NCI-H1436 (cell line): Measurements from ENCODE around the gene WRAP73.

ENCODE experiments used
- DNase-seq: peaks from one replicate; lab custom pipeline; 2025; lab: John Stamatoyannopoulos, UW

WRAP73 gene

DNA sequence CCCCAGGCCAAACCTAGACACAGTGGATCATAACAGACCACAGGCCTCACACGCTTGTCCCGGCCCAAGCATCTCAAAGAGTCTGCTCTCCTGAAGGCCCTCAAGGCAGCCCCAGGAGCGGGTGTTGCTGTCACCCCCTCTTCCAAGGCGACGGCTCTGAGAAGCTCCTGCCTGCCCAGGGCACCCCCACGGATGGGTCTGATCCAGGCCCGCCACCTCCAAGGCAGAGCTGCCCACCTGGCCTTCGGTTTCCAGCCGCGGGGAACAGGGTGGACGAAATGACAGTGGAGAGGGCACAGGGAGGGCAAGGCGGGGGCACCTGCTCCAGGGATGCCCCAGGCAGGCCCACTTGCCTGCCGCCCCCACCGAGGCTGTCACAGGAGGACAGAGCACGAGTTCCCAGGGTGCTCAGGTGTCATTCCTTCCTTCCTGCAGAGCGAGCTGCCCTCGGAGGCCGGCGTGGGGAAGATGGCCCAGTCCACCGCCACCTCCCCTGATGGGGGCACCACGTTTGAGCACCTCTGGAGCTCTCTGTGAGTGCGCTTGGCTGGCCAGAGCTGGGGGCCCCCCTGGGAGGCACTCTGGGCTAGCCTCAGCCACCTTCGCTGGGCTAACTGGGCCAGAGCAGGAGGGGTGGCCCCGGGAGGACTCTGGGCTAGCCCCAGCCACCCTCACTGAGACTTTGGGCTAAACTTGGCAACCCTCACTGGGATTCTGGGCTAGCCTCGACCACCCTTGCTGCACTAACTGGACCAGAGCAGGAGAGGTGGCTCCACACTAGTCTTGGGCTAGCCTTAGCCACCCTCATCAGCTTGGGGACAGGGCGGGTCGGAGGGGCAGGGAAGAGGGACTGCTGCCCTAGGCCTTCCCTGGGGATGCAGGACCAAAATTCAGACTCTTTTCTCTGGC lies 32.2 kb upstream of the WRAP73 start:
- no peak for DNase-seq

DNA sequence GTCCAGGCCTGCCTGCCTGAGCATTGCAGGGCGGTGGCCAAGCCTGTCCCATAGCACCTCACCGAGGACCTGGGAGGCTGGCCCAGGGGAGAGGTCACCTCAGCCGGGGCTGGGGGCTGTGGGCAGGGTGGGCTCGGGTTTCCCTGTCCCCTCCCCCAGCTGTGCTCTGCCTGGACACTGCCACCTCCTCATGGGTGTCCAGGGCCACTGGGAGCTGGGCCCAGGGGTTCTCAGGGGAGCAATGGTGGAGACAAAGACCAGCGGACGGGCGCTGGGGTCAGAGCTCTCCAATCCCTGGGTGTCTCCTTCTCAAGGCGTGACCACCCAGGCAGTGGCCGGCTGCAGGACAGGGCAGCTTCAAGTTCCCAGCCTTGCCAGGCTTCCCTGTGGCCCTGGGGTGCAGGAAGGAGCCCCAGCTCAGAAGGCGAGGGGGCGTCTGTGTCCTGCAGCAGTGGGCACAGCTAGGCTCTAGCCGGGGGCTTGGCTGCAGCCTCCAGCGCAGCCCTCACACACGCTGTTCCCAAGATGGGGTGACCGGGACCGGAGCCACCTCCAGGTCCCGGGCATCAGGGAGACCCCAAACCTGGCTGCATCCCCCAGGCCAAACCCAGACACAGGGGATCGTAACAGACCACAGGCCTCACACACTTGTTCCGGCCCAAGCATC lies 31.5 kb upstream of the WRAP73 start:
- DNase-seq: no peak

DNA sequence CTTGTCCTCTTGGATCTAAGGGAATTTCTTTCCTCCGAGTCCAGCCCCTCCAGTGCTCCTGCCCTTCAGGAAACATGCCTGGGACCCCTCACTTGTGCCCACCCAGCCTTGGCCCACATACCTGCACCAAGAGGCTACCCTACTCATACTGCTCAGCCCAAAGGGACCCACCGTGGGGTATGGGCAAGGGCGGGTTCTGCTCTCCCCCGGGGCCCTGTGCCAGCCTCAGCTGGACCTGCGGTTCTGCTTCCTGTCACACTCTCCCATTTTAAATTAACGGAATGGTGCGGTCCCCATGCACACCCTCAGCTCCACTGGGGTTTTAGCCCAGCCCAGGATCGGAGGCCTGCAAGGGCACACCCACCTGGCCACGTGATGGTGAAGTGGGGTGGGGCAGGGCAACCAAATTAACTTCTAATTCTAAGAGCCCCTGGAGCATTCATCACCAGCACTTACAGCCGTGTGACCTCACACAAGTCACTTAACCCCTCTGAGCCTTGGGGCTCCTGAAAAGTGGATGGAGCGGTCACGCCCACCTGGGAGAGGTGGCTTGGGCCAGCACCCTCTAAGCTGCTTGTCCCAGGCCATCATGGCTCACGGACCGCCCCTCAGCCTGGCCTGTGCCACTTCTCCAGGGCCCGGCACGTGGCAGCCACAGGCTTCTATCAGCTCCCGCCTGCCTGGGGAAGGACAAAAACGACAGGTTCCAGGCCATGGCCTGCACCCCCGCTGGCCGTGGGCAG lies 30.8 kb upstream of the WRAP73 start:
- DNase-seq: peak; percentile 44

DNA sequence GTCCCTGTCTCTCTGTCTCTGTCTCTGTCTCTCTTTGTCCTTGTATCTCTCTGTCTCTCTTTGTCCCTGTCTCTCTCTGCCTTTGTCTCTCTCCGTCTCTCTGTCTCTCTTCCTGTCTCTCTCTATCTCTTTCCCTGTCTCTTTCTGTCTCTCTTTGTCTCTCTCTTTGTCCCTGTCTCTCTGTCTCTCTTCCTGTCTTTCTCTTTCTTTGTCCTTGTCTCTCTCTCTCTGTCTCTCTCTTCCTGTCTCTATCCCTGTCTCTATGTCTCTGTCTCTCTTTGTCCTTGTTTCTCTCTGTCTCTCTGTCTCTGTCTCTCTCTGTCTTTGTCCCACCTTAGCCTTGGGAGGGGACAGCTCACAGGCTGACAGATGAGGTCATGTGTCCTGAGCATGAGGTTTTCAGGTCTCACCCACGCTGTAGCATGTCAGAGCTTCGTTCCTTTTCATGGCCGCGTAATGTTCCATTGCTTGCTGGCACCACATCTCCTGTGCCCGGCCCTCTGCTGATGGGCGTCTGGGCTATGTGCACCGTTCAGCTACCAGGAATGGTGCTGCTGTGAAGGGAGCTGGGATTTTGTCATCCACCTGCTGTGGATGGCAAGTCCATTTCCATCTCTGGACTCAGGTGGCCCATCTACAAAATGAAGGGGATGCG lies 30.0 kb upstream of the WRAP73 start:
- DNase-seq: no peak

DNA sequence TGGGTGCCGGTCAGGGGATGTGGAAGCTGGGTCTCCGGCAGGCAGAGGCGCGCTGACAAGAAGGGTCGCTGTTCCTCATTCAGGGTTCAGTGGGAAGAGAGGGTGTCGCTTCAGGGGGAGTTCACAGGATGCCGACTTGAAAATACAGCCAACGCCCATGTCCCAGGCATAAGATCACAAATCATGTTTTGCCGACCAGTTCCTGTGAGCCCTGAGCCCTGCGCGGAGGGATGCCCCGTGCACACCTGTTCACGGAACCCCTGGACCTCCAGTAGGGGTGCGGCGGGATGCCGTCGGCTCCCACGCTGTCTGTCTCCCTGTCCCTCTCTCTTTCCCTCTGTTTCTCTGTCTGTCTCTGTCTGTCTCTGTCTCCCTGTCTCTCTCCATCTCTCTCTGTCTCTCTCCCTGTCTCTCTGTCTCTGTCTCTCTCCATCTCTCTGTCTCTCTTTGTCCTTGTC lies 29.2 kb upstream of the WRAP73 start:
- no peak for DNase-seq

DNA sequence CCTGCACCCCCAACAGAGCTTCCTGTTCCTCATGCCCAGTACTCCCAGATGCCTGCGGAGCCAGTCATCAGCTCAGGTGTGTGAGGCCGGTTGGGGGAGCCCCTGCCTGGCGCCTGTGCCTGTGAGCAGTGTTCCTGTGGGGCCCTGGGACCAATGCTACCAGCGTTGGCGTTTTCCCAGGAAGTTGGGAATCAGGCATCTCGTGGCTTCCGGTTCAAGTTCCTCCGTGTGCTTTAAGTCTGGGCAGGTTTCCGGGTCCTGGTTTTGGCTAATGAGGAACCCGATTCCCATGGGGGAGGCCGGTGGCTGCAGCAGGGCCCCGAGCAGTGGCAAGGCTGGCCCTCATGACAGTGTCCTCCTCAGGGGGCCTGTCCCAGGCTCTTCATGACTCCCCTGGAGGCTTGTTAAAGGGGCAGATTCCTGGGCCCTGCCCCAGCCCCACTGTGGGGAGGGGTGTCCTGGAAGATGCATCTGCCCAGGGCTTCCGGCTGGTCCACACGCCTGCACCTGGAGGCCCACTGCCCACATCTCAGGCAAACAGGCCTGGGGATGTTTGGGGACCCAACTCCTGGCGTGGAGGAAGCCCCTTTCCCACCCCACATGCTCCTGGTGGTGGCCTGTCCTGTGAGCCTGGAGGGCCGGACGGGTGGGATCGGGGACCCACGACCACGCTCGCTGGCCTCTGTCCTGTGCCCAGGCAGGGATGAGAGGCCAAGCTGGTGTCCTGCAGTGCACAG lies 28.6 kb upstream of the WRAP73 start:
- no peak for DNase-seq

DNA sequence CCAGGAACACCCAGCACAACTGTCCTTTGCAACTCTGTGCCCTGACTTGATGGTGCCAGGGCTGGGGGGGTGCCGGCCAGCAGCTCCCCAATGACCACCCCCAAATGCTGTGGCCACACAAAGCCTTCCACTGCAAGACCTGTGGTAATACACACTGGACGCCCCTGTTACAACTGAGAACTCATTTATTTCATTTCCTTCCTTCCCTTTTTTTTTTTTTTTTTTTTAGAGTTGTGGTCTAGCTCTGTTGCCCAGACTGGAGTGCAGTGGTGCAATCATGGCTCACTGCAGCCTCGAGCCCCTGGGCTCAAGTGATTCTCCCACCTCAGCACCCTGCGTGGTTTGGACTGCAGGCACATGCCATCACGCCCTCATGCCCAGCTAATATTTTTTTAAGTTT lies 27.6 kb upstream of the WRAP73 start:
- no peak for DNase-seq

DNA sequence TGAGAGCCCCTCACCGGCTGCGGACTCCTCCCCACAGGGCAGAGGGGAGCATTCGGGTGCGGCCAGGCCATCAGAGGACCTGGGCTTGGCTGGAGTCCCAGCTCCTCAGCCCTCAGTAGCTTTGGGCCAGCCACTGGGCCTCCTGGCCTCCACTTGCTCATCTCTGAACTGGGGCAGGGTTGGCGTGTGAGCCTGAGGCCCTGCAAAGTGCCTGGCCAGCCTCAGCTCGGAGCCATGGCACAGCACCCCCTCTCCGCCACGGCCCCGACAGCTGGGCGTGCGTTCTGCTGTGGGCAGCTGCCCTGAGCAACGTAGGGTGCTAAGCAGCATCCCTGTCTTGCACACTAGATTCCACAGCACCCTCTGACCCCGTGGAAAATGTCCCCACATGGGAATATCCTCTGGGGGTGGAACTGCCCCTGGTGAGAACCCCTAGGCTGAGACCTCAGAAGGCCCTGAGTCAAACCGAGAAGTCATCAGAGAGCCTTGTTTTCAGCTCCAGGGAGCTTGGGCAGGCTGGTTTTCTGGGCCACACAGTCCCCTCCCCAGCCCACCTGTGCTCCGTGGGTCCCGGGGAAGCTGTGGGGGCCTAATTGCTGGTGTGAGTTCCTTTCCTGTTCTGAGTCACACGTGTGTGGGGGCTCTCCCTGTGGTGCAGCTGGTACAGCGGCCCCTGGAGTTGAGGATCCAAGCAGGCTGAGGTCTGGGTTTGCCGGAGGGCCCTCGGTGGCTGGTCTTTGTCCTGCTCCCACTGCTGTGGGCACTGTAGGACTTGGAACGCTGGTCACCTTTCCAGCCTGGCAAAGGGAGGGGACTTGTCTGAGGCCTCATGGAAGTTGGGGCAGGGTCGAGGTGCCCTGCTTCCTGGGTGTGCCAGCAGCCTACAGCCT lies 26.9 kb upstream of the WRAP73 start:
- no peak for DNase-seq

DNA sequence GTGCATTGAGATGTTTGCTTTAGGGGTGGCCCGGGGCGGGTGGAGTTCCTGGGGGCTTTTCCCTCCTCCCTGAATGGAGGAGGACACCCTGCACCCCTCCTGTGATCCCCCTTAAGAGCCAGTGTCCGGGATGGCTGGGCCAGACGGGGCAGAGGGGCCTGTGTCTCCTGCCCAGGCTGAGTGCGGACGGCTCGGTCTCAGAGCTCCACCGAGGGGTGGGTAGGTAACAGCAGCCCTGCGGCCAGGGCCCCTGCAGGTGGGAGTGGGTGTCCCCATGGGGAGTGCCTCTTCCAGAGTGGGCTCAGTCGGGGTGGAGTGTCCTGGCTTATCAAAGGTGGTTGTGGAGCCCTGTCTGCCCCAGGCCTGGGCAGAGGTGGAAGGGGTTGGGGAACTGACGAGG lies 25.5 kb upstream of the WRAP73 start:
- DNase-seq: no peak

DNA sequence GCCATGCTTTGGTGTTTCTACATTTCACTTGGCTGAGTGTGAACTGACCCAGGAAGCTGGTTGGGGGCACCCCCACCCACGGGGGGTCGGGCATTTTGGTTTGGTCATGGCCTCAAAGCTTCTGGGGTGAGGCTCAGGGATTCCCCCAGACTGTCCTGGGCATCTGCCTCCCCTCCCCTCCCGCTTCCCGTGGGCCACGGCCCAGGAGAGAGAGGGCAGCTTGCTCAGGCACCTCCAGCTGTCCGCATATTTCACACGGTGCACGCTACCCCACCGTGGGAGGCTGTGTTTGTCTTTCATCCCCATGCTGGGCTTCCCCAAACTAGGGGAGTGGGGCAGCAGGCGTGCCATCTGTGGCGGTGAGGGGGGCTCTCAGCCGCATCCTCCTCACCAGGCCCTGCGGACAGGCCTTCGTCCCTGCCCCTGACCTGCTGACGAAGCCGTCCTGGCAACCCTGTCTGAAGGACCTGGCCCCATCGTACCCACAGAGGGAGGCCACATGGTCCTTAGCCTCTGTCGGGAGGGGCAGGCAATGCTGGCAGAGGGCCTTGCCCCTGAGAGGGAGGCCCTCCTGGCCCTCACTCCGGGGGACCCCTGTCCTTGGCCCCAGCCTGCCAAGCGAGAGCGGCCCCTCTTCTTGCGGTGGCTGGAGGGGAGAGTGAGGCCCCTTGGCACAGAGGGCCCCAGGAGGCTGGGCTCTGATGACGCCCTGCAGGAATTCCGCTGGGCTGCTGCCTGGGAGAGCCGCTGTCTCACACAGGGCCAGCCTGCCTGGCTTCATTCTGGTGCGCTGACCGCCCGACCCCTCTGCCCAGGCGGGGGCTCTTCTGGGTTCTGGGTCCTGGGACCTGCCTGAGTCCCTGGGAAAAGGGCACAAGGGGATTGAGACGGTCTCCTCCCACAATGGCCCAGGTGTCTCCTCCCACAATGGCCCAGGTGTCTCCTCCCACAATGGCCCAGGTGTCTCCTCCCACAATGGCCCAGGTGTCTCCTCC lies 24.5 kb upstream of the WRAP73 start:
- DNase-seq: no peak

DNA sequence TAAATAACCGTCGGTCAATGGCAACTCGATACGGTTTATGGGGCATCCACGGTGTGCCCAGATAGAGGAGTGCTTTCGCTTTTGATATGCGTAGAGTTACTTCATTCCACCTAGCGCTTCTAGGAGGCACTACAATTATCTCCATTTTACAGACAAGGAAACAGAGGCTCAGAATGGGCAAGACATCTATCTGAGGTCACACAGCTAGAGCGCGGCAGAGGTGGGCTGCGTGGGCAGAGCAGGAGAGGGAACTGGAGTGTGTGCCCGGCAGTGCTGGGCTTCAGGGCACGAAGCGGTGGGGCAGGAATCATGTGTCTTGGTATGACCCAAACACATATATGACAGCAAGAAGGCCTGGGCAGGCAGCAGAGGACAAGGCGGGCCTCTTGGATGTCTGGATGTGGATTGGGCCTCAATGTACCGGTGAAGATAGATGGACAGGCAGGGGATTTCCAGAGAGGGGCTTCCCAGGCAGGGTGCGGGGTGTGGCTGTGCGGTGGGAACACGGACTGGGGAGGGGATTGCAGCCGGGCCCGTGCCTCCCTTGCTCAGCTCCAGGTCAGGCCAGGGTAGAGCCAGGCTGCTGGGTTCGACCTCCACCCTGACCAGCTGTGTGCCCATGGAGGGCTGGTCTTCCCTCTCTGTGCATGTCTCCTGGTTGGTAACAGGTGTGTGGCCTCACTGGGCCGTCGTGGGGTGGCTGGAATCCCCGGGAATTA lies 23.6 kb upstream of the WRAP73 start:
- no peak for DNase-seq

DNA sequence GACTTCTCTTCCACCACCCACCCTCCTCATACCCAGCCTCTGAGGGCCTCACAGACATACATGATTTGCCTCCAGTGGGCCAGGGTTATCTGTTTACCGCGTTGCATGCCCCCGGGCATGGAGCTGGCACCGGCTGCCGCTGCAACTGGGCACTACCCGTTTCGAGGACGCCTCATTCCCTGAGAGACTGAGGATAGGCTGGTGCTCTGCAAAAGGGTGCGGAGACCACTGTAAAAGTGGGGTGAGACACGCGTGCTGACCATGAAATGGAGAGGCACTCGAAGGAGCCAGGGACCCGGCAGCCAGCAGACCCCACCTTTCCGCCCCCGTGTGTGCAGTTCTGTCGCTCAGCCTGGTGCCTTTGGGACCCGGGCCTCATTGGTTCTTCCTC lies 23.1 kb upstream of the WRAP73 start:
- no peak for DNase-seq

DNA sequence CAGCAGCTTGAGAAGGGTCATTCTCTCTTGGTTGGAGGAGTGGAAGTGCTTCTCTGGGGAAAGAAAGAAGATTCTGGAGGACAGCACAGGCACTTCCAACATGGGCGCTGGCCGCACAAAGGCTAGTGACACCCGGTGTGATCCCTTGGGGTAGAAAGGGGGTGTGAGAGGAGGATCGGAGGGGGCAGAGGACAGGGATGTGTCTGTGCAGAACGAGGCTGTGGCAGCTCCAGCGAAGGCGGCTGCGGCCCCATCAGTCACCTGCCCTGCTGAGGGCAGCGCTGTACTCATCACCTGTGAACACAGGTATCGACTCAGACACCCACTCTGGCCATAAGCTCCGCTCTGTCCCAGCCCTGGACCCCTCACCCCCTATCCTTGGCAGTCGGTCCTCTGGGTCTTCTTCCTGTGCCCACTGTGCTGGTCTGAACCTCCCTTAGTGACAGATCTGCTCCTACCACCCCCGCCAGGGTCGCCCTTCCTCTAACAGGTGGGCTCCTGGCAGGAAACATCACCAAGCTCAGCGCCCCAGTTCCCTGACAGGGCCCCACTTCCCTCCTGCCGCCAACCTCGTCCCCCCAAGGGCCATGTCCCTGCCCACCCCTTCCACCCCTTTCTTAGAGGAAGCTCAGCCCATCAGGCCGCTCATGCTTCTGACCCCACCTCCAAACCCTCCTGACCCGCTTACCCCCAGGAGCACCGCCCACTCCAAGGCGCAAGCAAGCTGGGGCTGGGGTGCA lies 22.5 kb upstream of the WRAP73 start:
- no peak for DNase-seq

DNA sequence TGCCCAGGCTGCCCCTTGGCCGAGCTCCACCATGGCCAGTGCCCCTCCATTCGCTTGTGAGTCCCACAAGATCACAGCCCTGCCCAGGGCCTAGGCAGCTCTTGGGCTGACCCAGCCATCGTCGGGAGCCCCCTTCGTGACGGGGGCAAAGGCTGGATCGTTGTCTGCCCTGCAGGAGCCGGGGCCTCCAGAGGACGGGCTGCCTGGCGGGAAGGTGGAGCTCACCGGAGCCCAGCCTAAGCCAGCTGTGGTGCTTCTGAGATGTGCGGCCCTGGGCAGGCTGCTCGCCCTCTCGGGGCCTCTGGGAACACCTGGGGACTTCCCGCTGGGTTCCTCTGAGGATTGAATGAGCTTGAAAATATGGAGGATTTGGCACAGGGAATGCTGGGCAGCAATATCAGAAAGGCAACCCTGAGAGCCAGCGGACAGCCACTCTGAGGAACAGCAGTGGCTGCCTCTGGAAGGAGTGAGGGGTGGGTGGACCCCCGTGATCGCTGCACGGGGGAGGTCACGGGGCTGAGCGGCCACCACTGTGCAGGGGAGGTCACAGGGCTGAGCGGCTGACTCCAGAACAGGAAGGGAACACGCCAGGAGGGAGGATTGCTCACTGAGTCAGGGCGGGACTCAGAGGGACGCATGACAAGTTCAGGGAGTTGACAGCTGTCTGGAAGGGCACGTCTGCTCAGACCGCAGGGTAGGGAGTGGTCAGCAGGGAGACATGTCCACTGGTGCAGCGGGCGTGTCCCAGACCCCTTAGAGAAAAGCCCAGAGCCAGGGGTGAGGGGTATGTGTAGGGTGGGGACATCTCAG lies 21.7 kb upstream of the WRAP73 start:
- no peak for DNase-seq

DNA sequence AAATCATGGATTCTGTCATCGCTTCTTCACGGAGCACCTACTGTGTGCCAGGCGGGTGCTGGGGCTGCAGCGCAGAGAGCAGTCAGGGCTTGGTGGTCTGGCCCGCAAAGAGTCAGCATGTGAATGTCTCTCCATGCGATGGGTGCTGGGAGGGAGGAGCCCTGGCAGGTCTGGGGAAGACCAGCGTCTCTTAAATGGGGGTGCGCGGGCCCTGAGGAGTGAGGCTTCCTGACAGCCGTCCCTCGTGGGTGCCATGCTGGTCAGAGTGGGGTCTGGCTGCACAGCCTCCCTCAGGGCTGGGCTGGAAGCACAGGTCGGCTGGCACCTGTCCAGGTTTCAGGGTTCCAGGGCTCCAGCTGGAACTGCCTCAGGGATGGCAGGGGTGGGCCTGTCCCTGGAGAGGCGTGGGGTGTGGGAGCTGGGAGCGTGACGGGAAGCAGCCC lies 20.9 kb upstream of the WRAP73 start:
- DNase-seq: no peak

DNA sequence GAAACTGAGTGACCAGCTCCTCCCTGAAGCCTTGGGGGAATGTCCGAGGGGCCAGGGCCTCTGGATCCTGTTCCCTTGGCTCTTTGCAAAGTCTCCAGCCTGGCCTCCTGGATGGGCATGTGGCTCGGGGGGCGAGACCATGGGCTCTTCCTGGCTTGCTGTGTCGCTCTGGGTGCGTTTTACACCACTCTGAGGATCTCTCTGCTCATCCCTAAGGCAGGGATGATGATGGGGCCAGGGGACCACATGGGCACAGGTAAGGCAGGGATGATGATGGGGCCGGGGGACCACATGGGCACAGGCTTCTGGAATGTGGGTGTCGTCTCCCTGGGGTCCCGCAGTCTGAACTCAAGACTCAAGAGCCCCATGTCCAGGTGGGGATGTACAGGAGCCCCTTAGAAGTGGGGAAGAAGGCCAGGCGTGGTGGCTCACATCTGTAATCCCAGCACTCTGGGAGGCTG lies 20.1 kb upstream of the WRAP73 start:
- no peak for DNase-seq

DNA sequence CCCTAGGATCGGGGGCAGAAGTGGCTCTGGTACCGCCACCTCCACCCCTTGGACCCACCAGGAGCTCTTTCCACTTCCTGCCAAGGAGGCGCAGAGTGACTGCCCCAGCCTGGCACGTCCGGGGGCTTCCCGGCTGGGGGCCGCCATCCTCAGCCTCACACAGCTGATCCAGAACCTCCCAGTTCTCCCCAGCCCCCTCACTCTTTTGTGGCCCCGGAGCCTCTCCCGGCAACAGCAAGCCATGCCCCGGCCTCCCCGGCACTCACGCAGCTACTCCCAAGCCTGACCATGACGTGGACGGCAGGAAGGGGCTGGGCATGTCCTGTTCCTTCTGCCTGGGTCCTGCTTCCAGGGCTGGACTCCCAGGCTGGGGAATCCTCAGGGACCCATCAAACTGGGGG lies 19.5 kb upstream of the WRAP73 start:
- no peak for DNase-seq
